ENCODE results near the gene TH.

DNA sequence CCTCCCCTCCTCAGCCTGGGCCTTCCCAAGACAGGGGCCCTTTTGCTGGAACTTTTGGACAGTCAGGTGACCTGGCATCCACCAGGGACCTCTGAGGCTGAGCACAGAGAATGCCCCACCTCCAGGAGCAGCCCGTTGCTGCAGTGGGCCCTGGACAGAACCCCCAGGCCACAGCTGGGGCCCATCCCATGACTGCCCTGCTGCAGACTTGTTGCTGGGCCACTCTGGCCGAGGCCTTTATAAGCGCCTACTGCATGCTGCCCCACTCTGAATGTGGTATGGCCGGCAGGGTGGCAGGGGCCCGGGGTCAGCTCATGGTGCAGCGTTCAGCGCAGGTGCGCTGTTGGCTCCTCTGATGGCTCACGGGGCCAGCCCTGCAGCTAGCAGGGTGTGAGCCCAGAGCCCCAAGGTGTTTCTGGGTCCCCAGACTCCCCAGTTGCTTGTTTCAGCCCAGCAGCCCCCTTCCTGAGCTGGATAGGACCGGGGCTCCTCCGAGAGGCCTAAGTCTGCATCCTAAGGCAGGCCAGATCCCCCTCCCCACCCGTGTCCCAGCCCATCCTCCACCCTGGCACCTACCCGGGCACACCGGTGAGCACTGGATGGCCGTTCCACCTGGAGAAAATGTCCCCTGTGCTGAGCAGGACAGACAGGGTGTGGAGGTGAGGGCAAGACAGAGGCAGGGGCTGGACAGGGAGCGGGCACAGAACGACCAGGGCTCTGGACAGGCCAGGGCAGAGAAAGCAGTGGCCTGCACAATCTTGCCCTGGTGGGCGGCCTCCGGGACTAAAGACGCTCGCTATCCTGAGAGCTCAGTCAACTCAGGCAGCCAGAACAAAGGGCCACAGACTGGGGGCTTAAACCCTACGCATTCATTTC is 28.1 kb upstream of the TH start:
- TF ChIP-seq, protein P1, sequence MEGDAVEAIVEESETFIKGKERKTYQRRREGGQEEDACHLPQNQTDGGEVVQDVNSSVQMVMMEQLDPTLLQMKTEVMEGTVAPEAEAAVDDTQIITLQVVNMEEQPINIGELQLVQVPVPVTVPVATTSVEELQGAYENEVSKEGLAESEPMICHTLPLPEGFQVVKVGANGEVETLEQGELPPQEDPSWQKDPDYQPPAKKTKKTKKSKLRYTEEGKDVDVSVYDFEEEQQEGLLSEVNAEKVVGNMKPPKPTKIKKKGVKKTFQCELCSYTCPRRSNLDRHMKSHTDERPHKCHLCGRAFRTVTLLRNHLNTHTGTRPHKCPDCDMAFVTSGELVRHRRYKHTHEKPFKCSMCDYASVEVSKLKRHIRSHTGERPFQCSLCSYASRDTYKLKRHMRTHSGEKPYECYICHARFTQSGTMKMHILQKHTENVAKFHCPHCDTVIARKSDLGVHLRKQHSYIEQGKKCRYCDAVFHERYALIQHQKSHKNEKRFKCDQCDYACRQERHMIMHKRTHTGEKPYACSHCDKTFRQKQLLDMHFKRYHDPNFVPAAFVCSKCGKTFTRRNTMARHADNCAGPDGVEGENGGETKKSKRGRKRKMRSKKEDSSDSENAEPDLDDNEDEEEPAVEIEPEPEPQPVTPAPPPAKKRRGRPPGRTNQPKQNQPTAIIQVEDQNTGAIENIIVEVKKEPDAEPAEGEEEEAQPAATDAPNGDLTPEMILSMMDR (conservative IDR thresholded peaks at IDR 0.05; ENCODE audit: low read length): no peak
- no peak for TF ChIP-seq EZH2phosphoT487 (IDR thresholded peaks at IDR 0.05; ENCODE audit: borderline replicate concordance, low read depth, low read length)

All from OCI-LY7 (cell line).